GM19043 (cell line): ENCODE results near the gene EEF1G.
"Not testable (repeated sequence)": the region's sequence is repeated elsewhere in the genome, so short reads cannot be mapped to it uniquely, and the experiment has no call there.

ENCODE experiments used
- ATAC-seq: cut with Tn5 transposase; IDR thresholded peaks from one replicate; pipeline ENCODE4 v1.9.1; 2021; ENCODE audit warnings: low read depth; ENCODE audit not compliant: unreplicated experiment

Gene EEF1G

DNA sequence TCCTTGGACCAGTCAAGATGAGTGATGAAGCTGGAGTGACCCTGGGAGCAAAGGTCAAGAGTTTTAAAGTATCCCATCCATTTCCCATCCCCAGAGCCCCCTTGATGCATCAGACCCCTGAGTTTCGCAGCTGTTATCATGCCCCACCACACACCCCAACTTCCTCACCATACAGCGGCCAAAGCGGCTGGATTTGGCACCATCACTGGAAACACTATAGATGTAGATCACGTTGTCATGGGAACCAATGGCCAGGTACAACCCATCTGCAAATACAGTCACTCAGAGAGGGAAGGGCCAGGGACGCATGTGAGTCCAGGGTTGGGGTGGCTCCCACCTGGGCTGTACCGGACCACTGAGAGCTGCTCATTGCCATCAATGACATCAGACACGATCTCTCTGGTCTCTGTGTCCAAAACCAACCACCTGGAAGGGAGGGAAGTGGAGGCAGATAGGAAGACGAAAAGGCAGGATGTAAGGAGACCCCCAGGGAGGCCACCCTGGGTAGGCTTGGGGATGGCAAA is 30.1 kb upstream of the EEF1G start:
- ATAC-seq, result no peak

DNA sequence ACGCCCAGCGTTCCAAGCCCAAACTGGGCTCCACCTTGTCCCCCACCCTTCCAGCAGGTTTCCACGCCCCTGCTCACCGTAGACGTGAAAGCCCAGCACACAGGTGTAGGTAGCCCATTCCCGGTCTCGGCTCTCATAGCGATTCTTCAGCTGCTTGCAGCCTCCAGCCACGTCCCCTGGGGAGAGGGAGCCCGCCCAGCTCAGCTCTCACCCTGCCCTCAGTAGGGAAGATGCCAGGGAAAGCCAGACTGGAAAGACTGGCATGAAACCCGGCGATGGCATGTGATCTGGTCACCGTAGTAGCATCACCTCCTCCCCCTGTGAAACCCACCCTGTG is 29.3 kb upstream of the EEF1G start:
- ATAC-seq, result no peak

DNA sequence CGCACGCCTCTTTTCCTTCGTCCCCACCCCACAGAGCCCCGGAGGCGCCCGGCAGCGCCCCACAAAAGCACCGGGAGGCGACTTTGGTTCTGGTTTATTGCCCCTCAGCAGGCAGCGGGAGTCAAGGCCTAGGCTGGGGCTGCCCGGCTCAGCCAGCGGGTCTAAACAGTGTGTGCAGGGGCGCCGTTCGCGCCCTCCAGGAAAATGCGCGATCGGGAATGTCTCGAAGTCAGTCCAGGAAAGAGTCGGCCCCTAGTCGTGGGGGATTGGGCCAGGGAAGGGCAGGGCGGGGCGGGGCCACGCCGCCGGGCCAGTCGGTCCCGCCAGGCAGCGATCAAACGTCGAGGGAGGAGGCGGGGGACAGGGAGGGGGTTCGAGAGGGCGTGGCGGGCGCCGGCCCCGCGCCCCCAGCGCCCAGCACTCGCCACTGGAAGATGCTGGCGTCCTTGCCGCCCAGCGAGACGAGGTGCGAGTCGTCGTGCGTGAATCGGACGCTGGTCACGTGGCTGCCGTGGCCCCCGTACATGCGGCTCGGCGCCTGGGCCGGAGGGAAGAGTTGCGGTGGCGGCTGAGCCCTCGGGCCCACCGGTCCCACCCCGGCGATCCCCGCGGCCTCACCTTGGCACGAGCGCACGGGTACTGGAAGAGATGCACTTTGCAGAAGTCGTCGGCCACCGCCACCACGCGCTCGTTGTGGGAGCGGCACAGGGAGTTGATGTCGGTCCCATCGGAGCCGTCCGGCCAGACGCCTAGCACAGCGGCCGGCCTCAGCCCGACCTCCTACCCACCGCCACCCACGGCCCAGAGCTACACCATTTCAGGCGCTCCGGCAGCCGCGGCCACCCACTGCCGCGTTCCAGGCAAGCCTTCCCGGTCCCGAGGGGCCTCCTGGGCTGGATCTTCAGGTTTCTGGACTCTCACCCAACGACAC is 28.7 kb upstream of the EEF1G start:
- no peak for ATAC-seq

DNA sequence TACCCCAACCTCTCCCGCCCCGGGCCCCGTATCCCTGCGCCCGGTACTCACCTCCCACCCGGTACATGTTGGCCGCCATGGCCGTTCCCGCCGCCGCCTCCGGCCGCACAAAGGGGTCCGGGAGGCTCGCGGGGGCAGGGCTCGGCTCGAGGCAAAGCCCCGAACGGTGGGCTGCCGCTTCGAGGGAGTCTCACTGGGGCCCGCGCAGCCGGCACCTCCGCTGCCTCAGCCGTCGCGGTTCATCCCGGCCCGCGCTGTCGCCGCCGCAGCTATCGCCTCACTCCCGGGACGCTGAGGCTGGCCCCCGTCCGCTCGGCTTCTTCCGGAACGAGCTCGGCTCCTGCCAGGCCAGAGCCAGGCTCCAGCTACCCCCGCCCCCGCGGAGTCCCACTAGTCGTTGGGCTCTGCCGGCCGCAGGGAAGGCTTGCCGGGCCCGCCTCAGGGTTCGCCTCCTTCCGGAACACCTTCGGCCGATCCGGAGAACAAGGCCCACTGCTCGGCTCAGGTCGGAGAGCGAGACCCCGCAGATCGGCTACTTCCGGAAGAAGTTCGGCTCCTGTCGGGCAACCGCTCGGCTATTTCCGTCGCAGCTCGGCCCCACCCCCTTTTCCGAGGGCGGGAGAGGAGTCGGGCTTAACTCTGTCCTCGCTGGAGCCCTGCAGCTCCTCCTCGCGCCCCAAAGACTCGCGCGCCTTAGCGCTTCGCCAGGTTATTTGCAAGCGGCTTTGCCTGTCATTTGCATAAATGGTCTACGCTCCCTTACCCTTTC is 27.9 kb upstream of the EEF1G start, which contains the start of gene MTA2:
Gene MTA2, minus strand, starts transcription at position 494 of the 769 bp plus-strand sequence. Its CDS starts 415 bp downstream, at position 79.
- ATAC-seq, result peak; percentile 64

DNA sequence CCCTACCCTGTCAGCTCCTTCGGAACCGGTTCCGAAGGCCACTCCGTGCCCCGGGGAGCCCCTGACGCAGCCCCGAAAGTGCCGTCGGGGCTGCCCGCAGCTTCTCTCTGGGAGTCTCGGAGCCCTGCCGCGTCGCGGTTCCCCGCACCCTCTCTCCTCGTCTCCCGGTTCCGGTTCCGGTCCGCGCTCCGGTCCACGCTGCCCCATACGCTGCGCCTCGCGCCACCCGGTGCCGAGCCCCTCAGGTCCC is 27.4 kb upstream of the EEF1G start:
- ATAC-seq, result no peak

DNA sequence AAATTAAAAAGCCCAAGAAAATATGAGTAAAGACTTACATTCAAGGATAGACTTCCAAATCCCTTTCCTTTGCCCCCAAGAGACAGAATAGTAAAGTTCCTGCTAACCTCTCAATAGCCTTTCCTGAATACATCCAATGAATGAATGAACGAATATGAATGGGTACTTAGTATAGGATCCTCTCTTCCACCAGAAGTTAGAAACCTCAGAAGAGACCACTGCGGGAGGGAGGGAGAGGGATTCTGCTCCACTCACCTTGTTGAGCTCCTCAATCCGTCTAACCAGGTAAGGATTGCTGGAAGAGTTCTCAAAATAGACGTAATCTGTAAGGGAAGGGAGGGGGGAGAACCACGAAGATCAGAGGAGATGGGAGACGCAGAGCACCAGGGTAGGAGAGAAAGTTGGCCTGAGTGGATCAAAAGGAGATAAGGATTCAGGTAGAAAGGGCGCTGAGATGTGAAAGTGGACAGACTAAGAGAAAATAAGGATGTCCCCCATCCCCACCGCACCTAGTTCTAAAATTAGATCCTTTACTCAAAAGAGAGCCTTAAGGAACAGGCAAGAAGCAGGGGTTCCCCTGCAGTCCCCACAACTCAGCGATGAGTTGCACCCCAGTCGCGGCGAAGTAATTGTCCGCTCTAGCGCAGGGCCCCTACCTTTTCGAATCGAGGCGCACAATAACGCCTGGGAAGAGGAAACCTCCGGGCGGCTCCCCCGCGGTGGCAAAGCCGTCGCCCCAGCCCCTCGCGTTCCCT is 26.9 kb upstream of the EEF1G start:
- ATAC-seq, result no peak

DNA sequence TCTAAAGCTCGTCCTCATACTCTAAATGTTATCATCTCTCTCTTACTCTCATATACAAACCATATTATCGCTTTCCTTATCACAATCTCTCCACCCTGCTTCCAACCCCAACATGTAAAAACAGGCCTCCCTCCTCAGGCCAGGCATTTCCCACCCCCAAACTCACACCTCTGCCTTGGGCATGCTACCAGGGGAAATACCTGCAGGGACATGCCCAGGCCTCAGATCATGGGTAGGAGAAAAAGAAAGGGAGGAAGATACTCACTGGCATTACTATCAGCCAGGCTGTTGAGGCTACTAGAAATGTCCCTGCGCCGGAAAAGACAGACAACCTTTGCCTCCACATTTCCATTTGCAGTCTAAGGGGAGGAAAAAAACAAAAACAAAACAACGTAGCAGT is 26.2 kb upstream of the EEF1G start:
- no peak for ATAC-seq

DNA sequence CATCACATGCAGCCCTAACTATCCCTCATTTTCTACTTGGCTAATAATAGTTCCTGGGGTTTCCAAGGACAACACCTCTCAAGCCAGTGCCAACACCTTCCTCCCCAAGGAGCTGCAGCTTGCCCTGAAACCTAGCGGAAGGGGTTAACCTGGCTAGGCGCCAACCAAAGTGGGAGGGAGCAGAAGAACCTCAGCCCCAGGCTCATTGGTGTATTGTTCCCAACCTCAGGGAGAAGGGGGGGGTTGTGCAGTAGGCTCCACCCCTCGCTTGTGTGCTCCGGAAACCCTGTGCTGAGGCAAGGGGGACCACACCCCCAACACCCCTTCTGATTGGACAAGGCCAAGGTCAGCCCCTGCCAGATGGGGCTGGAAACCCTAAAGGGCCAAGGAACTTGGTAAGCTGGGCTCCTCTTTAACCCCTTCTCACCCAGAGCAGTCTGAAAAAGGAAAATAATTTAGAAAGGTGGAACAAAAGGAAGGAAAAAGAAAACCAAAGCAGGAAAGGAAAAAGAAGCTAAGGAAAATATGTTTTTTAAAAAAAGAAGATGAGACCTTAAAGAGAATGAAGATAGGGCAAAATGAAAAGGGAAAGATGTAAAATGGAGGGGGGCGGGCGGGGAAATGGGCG is 25.5 kb upstream of the EEF1G start:
- ATAC-seq, result peak; percentile 40

DNA sequence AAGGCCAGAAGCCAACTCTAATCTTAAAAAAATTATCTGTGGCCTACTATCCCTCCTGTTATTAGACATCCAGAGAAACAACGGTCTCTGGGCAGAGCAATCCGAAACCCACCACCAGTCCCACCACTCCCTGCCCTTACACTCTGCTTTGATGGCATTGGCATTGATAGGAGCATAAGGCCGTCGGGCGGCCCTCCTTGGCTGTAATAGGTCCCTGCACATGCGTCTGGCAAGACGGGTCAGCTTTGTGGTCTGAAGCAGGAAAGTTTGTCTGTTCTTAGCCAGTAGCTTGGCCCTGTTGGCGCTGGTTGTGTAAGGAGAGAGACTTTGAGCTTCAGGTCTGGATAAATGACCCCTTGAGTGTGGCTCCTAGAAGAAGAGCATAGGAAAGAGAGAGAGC is 21.4 kb upstream of the EEF1G start:
- ATAC-seq, result no peak

DNA sequence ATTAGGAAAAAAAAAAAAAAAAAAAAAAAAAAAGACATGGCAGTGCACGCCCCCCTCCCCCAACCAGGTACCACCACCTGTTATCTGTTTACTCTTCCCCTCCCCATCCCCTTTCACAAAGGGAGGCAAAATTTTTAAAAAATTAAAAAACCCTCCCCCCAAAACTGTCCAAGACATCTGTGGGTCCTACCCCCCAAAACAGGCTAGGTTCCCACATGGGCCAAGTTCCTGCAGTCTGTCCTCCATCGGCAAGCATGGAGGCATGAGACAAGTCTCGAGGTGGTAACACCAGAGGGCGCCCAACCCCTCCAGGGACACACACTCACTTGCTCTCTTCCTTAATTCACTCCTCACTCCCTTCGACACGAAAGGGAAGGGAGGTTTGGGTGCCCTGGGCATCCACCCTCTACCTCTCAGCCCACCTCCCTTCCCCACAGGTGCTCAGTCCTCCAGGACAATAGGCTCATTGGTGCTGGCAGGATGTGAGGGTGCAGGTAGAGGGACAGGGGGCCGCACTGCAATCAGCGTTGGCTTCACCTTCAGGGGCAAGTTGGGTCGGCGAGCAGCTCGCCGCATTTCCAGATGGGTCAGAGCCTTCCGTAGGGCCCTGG is 19.8 kb upstream of the EEF1G start:
- no peak for ATAC-seq

DNA sequence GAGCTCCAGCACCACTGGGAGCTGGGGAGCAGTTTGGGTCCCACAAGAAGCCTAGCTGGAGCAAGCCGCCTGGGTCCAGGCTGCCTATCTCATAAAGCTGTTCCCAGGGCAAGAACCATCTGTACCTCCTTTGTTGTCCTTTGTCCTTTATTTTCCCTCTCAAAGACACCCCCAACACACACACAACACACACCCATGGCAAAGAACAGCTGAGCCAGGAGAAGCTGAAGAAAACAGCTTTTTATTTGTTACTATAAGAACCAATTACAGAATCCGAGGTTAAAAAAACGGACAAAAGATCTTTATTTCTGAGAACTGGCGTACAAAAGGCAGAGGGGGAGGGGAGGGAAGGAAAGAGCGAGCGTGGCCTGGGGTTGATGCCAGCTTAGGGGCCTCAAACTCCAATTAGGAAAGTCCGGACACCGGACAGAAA is 19.3 kb upstream of the EEF1G start:
- no peak for ATAC-seq

DNA sequence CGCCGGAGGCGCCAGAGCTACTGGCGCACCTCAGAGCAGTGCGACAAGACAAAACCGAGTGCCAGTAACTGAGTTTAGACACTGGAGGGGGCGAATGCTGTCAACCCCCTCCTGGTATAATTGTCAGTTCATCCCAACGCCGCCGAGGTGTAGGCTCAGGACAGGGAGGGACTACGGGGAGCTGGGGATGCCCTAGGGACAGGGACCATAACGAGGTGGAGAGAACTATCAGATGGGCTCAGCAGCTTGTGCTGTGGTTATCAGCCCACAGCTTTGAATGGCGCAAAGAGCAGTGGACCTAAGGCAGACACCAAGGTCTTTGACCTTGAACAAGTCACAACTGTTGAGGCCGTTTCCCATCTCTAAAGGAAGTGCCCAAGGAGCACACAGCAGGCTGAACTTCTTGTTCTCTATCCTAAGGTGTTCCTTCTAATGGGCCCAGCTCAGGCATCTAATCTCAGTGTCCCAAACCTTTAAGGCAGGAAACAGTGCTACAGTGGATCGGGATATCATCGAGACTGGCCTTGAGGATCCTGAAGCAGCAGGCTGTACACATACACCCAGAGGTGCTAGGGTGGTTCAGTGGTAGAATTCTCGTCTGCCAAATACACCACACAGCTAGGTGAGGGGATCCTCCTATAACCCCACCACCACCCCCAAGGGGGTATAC is 18.6 kb upstream of the EEF1G start:
- ATAC-seq, result no peak

DNA sequence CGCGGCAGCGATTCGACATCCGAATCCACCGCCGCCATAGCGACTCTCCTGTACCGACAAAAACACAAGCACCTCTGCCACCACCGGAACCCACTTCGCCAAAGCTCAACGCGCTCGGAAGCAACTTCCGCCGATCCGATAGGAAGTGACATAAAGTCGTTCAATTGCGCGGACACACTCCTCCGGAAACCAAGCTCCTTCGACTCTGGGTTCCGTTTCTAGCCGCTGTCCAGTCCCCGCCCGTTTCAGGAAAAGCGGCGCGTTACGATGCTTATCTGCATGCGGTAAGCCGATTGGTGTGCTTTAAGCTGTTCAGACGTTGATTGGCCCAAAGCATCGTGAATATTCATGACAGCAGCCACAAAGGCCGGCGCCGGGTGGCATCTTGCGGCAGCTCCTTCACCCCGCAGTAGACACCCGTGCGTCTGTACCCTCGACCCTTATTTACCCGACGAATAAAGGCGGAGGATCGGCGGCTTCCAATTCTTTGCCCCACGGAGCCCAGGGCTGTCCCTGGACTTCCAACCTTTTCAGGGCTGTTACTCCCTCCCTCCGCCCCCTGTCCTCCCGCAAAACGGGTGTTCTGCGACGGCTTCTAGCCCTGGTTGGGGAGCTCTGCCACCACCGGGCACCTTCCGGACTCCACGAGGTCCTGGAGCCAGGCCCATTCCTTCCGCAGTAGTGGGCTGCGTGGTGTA is 17.9 kb upstream of the EEF1G start, which contains the start of gene TUT1:
Gene TUT1, minus strand, starts transcription at position 76 of the 698 bp plus-strand sequence. Its CDS starts 38 bp downstream, at position 38.
- peak; percentile 87 for ATAC-seq

DNA sequence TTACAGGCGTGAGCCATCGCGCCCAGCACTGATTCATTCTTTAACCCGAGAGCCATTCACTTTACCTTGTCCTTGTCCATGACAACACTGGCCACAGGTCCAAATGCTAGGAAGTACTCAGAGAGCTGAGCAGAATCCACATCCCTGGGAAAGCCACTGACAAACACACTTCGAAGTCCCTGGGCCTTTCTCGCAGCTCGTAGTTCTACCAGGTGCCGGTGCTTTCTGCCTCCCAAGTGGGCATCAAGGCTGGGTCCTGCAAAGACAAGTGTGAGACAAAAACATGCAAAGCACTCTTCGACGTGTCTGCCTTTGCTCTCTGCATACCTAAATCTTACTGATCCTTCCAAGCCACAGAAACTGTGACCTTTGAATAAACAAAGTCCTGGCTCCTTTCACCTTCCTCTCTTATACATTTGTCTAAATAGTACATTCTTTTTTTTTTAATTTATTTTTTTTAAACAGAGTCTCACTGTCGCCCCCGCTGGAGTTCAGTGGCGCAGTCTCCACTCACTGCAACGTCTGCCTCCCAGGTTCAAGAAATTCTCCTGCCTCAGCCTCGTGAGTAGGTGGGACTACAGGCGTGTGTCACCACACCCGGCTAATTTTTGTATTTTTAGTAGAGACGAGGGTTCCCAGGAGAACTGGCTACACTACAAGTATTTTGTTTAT is 15.4 kb upstream of the EEF1G start:
- ATAC-seq, result no peak

DNA sequence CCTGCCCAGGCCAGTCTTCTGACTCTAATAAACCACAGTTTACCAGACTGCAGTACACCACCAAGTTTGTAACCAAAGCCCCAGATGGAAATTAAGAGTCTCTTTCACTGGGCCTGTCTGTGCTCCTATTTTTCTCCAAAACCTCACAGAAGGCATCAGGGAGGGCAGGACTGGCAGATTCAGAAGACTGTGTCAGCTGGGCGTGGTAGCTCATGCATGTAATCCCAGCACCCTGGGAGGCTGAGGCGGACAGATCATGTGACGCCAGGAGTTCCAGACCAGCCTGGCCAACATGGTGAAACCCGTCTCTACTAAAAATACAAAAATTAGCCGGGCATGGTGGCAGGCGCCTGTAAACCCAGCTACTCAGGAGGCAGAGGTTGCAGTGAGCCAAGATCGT is 11.7 kb upstream of the EEF1G start:
- ATAC-seq, result not testable (repeated sequence)

DNA sequence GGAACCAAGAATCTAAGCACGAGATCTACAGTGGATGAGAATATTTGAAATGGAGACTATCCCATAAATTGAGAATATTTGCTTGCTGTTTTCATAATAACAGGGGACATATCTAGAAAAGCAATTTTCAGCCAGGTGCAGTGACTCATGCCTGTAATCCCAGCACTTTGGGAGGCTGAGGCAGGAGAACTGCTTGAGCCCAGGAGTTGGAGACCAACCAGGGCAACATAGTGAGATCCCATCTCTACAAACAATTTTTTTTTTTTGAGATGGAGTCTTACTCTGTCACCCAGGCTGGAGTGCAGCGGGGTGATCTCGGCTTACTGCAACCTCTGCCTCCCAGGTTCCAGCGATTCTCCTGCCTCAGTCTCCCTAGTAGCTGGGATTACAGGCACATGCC is 8.0 kb upstream of the EEF1G start:
- ATAC-seq, result not testable (repeated sequence)

DNA sequence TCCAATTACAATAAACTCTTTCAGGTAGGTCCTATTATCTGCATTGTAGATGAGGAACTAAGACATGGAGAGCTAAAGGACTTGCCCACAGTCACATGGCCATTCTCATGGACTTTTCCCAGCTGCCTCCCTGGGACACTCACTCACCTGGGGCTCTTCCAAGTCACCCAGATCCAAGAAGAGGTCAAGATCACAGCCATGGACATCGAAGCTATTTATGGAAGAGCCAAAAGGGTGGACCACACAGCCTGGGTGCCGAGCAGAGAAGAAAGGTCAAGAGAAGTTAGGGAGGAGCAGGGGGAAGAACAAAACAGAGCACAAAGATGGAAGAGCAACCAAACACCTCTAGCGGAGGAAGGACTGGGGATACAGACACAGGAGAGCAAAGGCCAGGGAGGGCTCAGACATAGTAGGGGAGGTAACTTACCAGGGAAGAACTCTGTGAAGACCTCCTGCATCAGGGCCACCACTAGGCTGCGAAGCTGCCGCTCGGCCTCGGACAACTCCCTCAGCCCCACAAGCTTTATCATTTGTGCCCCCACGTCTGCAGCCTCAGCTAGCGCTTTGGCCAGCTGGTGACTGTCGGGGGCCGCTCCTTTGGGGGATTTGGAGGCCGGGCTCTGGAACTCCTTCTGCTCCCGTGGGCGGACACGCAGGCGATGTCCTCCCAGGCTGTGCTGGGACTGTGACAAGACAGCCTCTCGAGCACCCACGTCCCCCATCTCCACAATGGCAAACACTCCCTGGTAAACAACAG is 7.4 kb upstream of the EEF1G start:
- ATAC-seq, result no peak

DNA sequence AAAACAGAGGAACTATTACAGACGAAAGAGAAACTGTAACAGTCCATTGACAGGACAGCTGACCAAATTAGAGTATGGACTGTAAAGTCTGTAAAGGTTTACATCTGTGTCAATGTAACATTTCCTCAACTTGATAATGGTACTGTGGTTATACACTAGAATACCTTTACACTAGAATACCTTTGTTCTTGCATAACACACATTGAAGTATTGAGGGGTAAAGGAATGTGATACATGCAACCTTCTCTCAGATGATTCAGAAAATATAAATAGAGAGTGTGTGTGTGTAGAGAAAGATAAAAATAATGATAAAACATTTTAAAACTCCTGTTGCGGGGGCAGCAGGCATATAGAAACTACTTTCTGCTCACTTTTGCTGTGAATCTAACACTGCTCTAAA is 5.6 kb upstream of the EEF1G start:
- no peak for ATAC-seq
